IPS-15b (cell line): Measurements from ENCODE around the gene SHISA9.
"Not testable (repeated sequence)": the region's sequence is repeated elsewhere in the genome, so short reads cannot be mapped to it uniquely, and the experiment has no call there.

ENCODE experiments used
- H3K27me3 ChIP-seq: one replicate; pipeline ENCODE4 v1.6.1; 2013; ENCODE audit warnings: low read length; ENCODE audit not compliant: control insufficient read depth, insufficient read depth
- H3K36me3 ChIP-seq: one replicate; pipeline ENCODE4 v1.6.1; 2013; ENCODE audit warnings: low read length; ENCODE audit not compliant: control insufficient read depth, insufficient read depth
- H3K4me1 ChIP-seq: one replicate; pipeline ENCODE4 v1.6.1; 2013; ENCODE audit warnings: mild to moderate bottlenecking, low read length; ENCODE audit not compliant: control insufficient read depth, insufficient read depth
- H3K4me3 ChIP-seq: one replicate; pipeline ENCODE4 v1.5.1; 2013; ENCODE audit warnings: low read depth, low read length
- H3K9ac ChIP-seq: one replicate; pipeline ENCODE4 v1.6.1; 2013; ENCODE audit warnings: low read depth, mild to moderate bottlenecking, low read length
- H3K9me3 ChIP-seq: one replicate; pipeline ENCODE4 v1.6.1; 2013; ENCODE audit warnings: mild to moderate bottlenecking, low read length; ENCODE audit not compliant: control insufficient read depth, insufficient read depth

The SHISA9 gene

GRCh38 chr16:12901204-12901596, 198 bp upstream of the SHISA9 start:
- H3K9me3 ChIP-seq, result no peaks in the 10 kb centered on the region
- peaks cover 34% of the 10 kb centered on the region for H3K27me3 ChIP-seq
- H3K4me1 ChIP-seq, result peaks cover 9% of the 10 kb centered on the region
- peak overlapping the region; percentile 47 for H3K9ac ChIP-seq
- peak overlapping the region; percentile 86 for H3K4me3 ChIP-seq
- H3K36me3 ChIP-seq, result no peaks in the 10 kb centered on the region

GRCh38 chr16:12902511-12903372, 1.3 kb downstream of the SHISA9 start:
- peak overlapping the region; percentile 54 for H3K9ac ChIP-seq
- no peaks in the 10 kb centered on the region for H3K36me3 ChIP-seq
- peak overlapping the region; percentile 85 for H3K4me3 ChIP-seq
- H3K9me3 ChIP-seq, result no peaks in the 10 kb centered on the region
- peaks cover 12% of the 10 kb centered on the region for H3K4me1 ChIP-seq
- peaks cover 34% of the 10 kb centered on the region for H3K27me3 ChIP-seq

- peaks cover 7% of the 10 kb centered on the region for H3K4me1 ChIP-seq
- H3K9me3 ChIP-seq, result no peaks in the 10 kb centered on the region
- no peaks in the 10 kb centered on the region for H3K36me3 ChIP-seq
- peaks cover 34% of the 10 kb centered on the region for H3K27me3 ChIP-seq
- H3K4me3 ChIP-seq, result peak overlapping the region; percentile 85
- no peak overlapping the region for H3K9ac ChIP-seq
Measured at GRCh38 chr16:12903407-12904328, 2.3 kb downstream of the SHISA9 start.

GRCh38 chr16:12904329-12904671, 2.9 kb downstream of the SHISA9 start:
- Histone ChIP-seq H3K27me3 (peaks cover 27% of the 10 kb centered on the region), H3K9ac (no peak overlapping the region)

GRCh38 chr16:12906271-12906670, 4.9 kb downstream of the SHISA9 start:
- Histone ChIP-seq H3K9ac (no peak overlapping the region), H3K27me3 (peaks cover 12% of the 10 kb centered on the region), H3K4me3 (no peak overlapping the region)

More at GRCh38 chr16:12904329-12904671, 2.9 kb downstream of the SHISA9 start:
- peaks cover 7% of the 10 kb centered on the region for H3K4me1 ChIP-seq
- no peaks in the 10 kb centered on the region for H3K36me3 ChIP-seq
- H3K9me3 ChIP-seq, result no peaks in the 10 kb centered on the region
- H3K4me3 ChIP-seq, result peak overlapping the region; percentile 85

GRCh38 chr16:12906765-12907516, 5.5 kb downstream of the SHISA9 start:
- Histone ChIP-seq H3K4me1 (peaks cover 7% of the 10 kb centered on the region), H3K4me3 (no peak overlapping the region), H3K9ac (no peak overlapping the region), H3K9me3 (no peaks in the 10 kb centered on the region), H3K27me3 (peaks cover 12% of the 10 kb centered on the region), H3K36me3 (no peaks in the 10 kb centered on the region)

More at GRCh38 chr16:12906271-12906670, 4.9 kb downstream of the SHISA9 start:
- H3K36me3 ChIP-seq, result no peaks in the 10 kb centered on the region
- peaks cover 7% of the 10 kb centered on the region for H3K4me1 ChIP-seq
- no peaks in the 10 kb centered on the region for H3K9me3 ChIP-seq

- Histone ChIP-seq H3K4me3 (no peak overlapping the region), H3K9me3 (no peaks in the 10 kb centered on the region), H3K9ac (no peak overlapping the region), H3K27me3 (peaks cover 12% of the 10 kb centered on the region), H3K4me1 (peaks cover 7% of the 10 kb centered on the region), H3K36me3 (no peaks in the 10 kb centered on the region)
Measured at GRCh38 chr16:12907670-12908233, 6.4 kb downstream of the SHISA9 start.

GRCh38 chr16:12917246-12917645, 15.8 kb downstream of the SHISA9 start:
- no peaks in the 10 kb centered on the region for H3K27me3 ChIP-seq
- no peak overlapping the region for H3K4me3 ChIP-seq
- no peaks in the 10 kb centered on the region for H3K4me1 ChIP-seq
- no peaks in the 10 kb centered on the region for H3K36me3 ChIP-seq
- no peaks in the 10 kb centered on the region for H3K9me3 ChIP-seq
- H3K9ac ChIP-seq, result no peak overlapping the region

- Histone ChIP-seq H3K9ac (no peak overlapping the region), H3K4me3 (no peak overlapping the region), H3K27me3 (no peaks in the 10 kb centered on the region), H3K4me1 (no peaks in the 10 kb centered on the region), H3K9me3 (no peaks in the 10 kb centered on the region), H3K36me3 (no peaks in the 10 kb centered on the region)
Measured at GRCh38 chr16:12917653-12918052, 16.3 kb downstream of the SHISA9 start.

- Histone ChIP-seq H3K4me1 (no peaks in the 10 kb centered on the region), H3K4me3 (no peak overlapping the region), H3K9me3 (no peaks in the 10 kb centered on the region), H3K9ac (no peak overlapping the region), H3K36me3 (no peaks in the 10 kb centered on the region), H3K27me3 (no peaks in the 10 kb centered on the region)
Measured at GRCh38 chr16:12920739-12921138, 19.3 kb downstream of the SHISA9 start.

- not testable (repeated sequence) for H3K9me3 ChIP-seq, H3K9ac ChIP-seq, H3K4me1 ChIP-seq, H3K36me3 ChIP-seq, H3K27me3 ChIP-seq, H3K4me3 ChIP-seq
Measured at GRCh38 chr16:12923640-12924039, 22.2 kb downstream of the SHISA9 start.
